ENCODE data around the gene LMCD1. TPM values are rescaled to one million over a fixed set of nuclear protein-coding genes. Genes with fewer than 3 reads are reported as not detected.

Gene LMCD1
- total RNA-seq, result 6.3 and 11.6 TPM in 2 replicates

GRCh38 chr3:8501371-8502131 is at the start of gene LMCD1:
TSS of gene LMCD1 (plus strand) at chr3:8501823. CDS start at chr3:8501939, 116 bp downstream.

Other genes starting within 250 kb of the LMCD1 start
- gene SSUH2, start 143.0 kb downstream of the LMCD1 start, total RNA-seq, result not detected in 2 replicates
- gene CAV3, start 232.0 kb downstream of the LMCD1 start, total RNA-seq, result not detected in 2 replicates